ENCODE measurements around the gene PRKD2.
"Not testable (repeated sequence)": the region's sequence is repeated elsewhere in the genome, so short reads cannot be mapped to it uniquely, and the experiment has no call there.

PRKD2 gene

GRCh38 chr19:46635920-46636761 lies 80.8 kb downstream of the PRKD2 start, which contains the start of gene GNG8:
GNG8 (minus strand) TSS chr19:46636202; CDS start chr19:46634682, 1,520 bp downstream.
- Mint-ChIP-seq H3K4me3 (peak within 1 kb of the TSS; percentile 35), H3K4me1 (peaks cover 11% of the 10 kb centered on the region), H3K9me3 (no peaks in the 10 kb centered on the region), H3K27me3 (peaks cover 19% of the 10 kb centered on the region), H3K36me3 (ENCODE audit: insufficient read depth) (peaks cover 3% of the 10 kb centered on the region), H3K27ac (ENCODE audit: low read depth) (no peak within 1 kb of the TSS)
- no peak for DNase-seq (ENCODE audit: low spot score in 2 of 2)
- ATAC-seq (replicated peaks; ENCODE audit: extremely low read depth, poor library complexity, severe bottlenecking) = no peak

GRCh38 chr19:46634656-46635218 lies 82.2 kb downstream of the PRKD2 start:
- DNase-seq (ENCODE audit: low spot score in 2 of 2) (no peak), ATAC-seq (replicated peaks; ENCODE audit: extremely low read depth, poor library complexity, severe bottlenecking) (no peak)
- no peaks in the 10 kb centered on the region for H3K9me3 Mint-ChIP-seq
- H3K4me3 Mint-ChIP-seq = peak overlapping the region; percentile 35
- H3K4me1 Mint-ChIP-seq = peaks cover 11% of the 10 kb centered on the region
- H3K27me3 Mint-ChIP-seq = peaks cover 22% of the 10 kb centered on the region
- H3K36me3 Mint-ChIP-seq (ENCODE audit: insufficient read depth) = peaks cover 4% of the 10 kb centered on the region
- H3K27ac Mint-ChIP-seq (ENCODE audit: low read depth) = no peak overlapping the region

- peaks cover 11% of the 10 kb centered on the region for H3K4me1 Mint-ChIP-seq
- peak; percentile 78 to 88 for DNase-seq (ENCODE audit: low spot score in 2 of 2)
- ATAC-seq (replicated peaks; ENCODE audit: extremely low read depth, poor library complexity, severe bottlenecking) = peak; percentile 60
- peak overlapping the region; percentile 72 for H3K27ac Mint-ChIP-seq (ENCODE audit: low read depth)
- H3K9me3 Mint-ChIP-seq = no peaks in the 10 kb centered on the region
- H3K36me3 Mint-ChIP-seq (ENCODE audit: insufficient read depth) = peaks cover 4% of the 10 kb centered on the region
- H3K4me3 Mint-ChIP-seq = peak overlapping the region; percentile 58
- peaks cover 24% of the 10 kb centered on the region for H3K27me3 Mint-ChIP-seq
These were observed 82.8 kb downstream of the PRKD2 start for GRCh38 chr19:46634045-46634655.

- ATAC-seq (replicated peaks; ENCODE audit: extremely low read depth, poor library complexity, severe bottlenecking) (no peak), DNase-seq (ENCODE audit: low spot score in 2 of 2) (no peak)
- Mint-ChIP-seq H3K9me3 (no peaks in the 10 kb centered on the region), H3K4me3 (peak overlapping the region; percentile 58), H3K27me3 (peaks cover 24% of the 10 kb centered on the region), H3K4me1 (peaks cover 11% of the 10 kb centered on the region), H3K27ac (ENCODE audit: low read depth) (peak overlapping the region; percentile 72), H3K36me3 (ENCODE audit: insufficient read depth) (peaks cover 4% of the 10 kb centered on the region)
These were observed 83.8 kb downstream of the PRKD2 start for GRCh38 chr19:46633130-46633529.

GRCh38 chr19:46631481-46631880 lies 85.4 kb downstream of the PRKD2 start:
- peaks cover 11% of the 10 kb centered on the region for H3K4me1 Mint-ChIP-seq
- no peaks in the 10 kb centered on the region for H3K9me3 Mint-ChIP-seq
- peaks cover 6% of the 10 kb centered on the region for H3K36me3 Mint-ChIP-seq (ENCODE audit: insufficient read depth)
- no peak for ATAC-seq (replicated peaks; ENCODE audit: extremely low read depth, poor library complexity, severe bottlenecking)
- H3K27ac Mint-ChIP-seq (ENCODE audit: low read depth) = no peak overlapping the region
- no peak for DNase-seq (ENCODE audit: low spot score in 2 of 2)
- peaks cover 24% of the 10 kb centered on the region for H3K27me3 Mint-ChIP-seq
- H3K4me3 Mint-ChIP-seq = no peak overlapping the region

- ATAC-seq (replicated peaks; ENCODE audit: extremely low read depth, poor library complexity, severe bottlenecking) = no peak
- peaks cover 24% of the 10 kb centered on the region for H3K27me3 Mint-ChIP-seq
- no peak overlapping the region for H3K4me3 Mint-ChIP-seq
- no peaks in the 10 kb centered on the region for H3K9me3 Mint-ChIP-seq
- peaks cover 11% of the 10 kb centered on the region for H3K4me1 Mint-ChIP-seq
- H3K27ac Mint-ChIP-seq (ENCODE audit: low read depth) = no peak overlapping the region
- H3K36me3 Mint-ChIP-seq (ENCODE audit: insufficient read depth) = peaks cover 4% of the 10 kb centered on the region
- no peak for DNase-seq (ENCODE audit: low spot score in 2 of 2)
These were observed 86.2 kb downstream of the PRKD2 start for GRCh38 chr19:46630586-46631205.

GRCh38 chr19:46629546-46630025 lies 87.3 kb downstream of the PRKD2 start:
- Mint-ChIP-seq H3K4me3 (no peak overlapping the region), H3K27me3 (peaks cover 34% of the 10 kb centered on the region), H3K4me1 (peaks cover 11% of the 10 kb centered on the region), H3K36me3 (ENCODE audit: insufficient read depth) (peaks cover 3% of the 10 kb centered on the region), H3K9me3 (no peaks in the 10 kb centered on the region), H3K27ac (ENCODE audit: low read depth) (no peak overlapping the region)
- no peak for ATAC-seq (replicated peaks; ENCODE audit: extremely low read depth, poor library complexity, severe bottlenecking)
- no peak for DNase-seq (ENCODE audit: low spot score in 2 of 2)

- not testable (repeated sequence) for DNase-seq (ENCODE audit: low spot score in 2 of 2); H3K9me3 Mint-ChIP-seq; H3K4me3 Mint-ChIP-seq; H3K27ac Mint-ChIP-seq (ENCODE audit: low read depth); H3K36me3 Mint-ChIP-seq (ENCODE audit: insufficient read depth); ATAC-seq (replicated peaks; ENCODE audit: extremely low read depth, poor library complexity, severe bottlenecking)
- peaks cover 38% of the 10 kb centered on the region for H3K27me3 Mint-ChIP-seq
- peaks cover 11% of the 10 kb centered on the region for H3K4me1 Mint-ChIP-seq
These were observed 87.9 kb downstream of the PRKD2 start for GRCh38 chr19:46628970-46629369.

GRCh38 chr19:46626446-46626845 lies 90.5 kb downstream of the PRKD2 start:
- no peaks in the 10 kb centered on the region for H3K9me3 Mint-ChIP-seq
- H3K27ac Mint-ChIP-seq (ENCODE audit: low read depth) = no peak overlapping the region
- no peaks in the 10 kb centered on the region for H3K4me1 Mint-ChIP-seq
- no peak overlapping the region for H3K4me3 Mint-ChIP-seq
- H3K36me3 Mint-ChIP-seq (ENCODE audit: insufficient read depth) = peaks cover 3% of the 10 kb centered on the region
- no peak for DNase-seq (ENCODE audit: low spot score in 2 of 2)
- ATAC-seq (replicated peaks; ENCODE audit: extremely low read depth, poor library complexity, severe bottlenecking) = no peak
- peaks cover 41% of the 10 kb centered on the region for H3K27me3 Mint-ChIP-seq

GRCh38 chr19:46625731-46626130 lies 91.2 kb downstream of the PRKD2 start:
- Mint-ChIP-seq H3K9me3 (no peaks in the 10 kb centered on the region), H3K27ac (ENCODE audit: low read depth) (no peak overlapping the region), H3K4me3 (no peak overlapping the region), H3K36me3 (ENCODE audit: insufficient read depth) (peaks cover 3% of the 10 kb centered on the region), H3K4me1 (no peaks in the 10 kb centered on the region), H3K27me3 (peaks cover 39% of the 10 kb centered on the region)
- ATAC-seq (replicated peaks; ENCODE audit: extremely low read depth, poor library complexity, severe bottlenecking) (no peak), DNase-seq (ENCODE audit: low spot score in 2 of 2) (no peak)

GRCh38 chr19:46624958-46625661 lies 91.8 kb downstream of the PRKD2 start, which contains the start of gene PTGIR:
PTGIR (minus strand) TSS chr19:46625089; CDS start chr19:46624225, 864 bp downstream.
- Mint-ChIP-seq H3K36me3 (ENCODE audit: insufficient read depth) (peaks cover 1% of the 10 kb centered on the region), H3K4me3 (no peak within 1 kb of the TSS), H3K27ac (ENCODE audit: low read depth) (no peak within 1 kb of the TSS), H3K4me1 (no peaks in the 10 kb centered on the region), H3K27me3 (peaks cover 35% of the 10 kb centered on the region), H3K9me3 (no peaks in the 10 kb centered on the region)
- DNase-seq (ENCODE audit: low spot score in 2 of 2) (no peak), ATAC-seq (replicated peaks; ENCODE audit: extremely low read depth, poor library complexity, severe bottlenecking) (no peak)
